ENCODE data around the gene ZNF292.

GRCh38 chr6:87289571-87289970 lies 134.2 kb downstream of the ZNF292 start:
- TF ChIP-seq CTCF (IDR thresholded peaks at IDR 0.05) (no peak), POLR2A (IDR thresholded peaks at IDR 0.05) (no peak), EP300 (IDR thresholded peaks at IDR 0.05) (no peak)

All from tibial nerve (tissue), 4 donors.